Breast epithelium (tissue), 3 donors: ENCODE results near the gene TGIF1.
"Not testable (repeated sequence)": the region's sequence is repeated elsewhere in the genome, so short reads cannot be mapped to it uniquely, and the experiment has no call there.

Source experiments
- POLR2A ChIP-seq: fragments of 450-650 bp; IDR thresholded peaks from one replicate; pipeline ENCODE4 v1.6.1; 2016; ENCODE audit warnings: antibody characterized with exemption, mild to moderate bottlenecking, moderate library complexity
- TF ChIP-seq, protein P1 (sequence below), 3 donors: fragments of 450-650 bp; IDR thresholded peaks; one replicate each; pipeline ENCODE4 v1.5.1; 2016 to 2017; ENCODE audit warnings: antibody characterized with exemption in 3 of 3, mild to moderate bottlenecking in 3 of 3, moderate library complexity in 3 of 3

DNA sequence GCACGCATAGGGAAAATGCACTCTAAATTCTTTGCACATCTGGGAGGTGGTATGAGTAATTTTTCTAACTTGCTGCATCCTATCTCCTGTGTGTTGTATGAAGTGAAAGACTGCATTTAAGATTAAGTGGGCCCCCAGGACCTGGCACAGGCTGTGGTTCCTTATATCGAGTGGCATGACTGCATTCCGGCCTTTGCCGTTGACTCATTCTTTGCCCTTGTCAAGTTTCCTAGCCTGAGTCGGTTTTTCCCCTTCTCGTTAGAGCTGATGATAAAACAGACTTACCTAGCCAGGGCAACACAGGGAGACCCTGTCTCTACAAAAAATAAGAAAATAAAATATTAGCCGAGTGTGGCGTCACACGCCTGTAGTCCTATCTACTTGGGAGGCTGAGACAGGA lies 37.4 kb upstream of the TGIF1 start:
- TF ChIP-seq POLR2A = not testable (repeated sequence)
- TF ChIP-seq, protein P1, sequence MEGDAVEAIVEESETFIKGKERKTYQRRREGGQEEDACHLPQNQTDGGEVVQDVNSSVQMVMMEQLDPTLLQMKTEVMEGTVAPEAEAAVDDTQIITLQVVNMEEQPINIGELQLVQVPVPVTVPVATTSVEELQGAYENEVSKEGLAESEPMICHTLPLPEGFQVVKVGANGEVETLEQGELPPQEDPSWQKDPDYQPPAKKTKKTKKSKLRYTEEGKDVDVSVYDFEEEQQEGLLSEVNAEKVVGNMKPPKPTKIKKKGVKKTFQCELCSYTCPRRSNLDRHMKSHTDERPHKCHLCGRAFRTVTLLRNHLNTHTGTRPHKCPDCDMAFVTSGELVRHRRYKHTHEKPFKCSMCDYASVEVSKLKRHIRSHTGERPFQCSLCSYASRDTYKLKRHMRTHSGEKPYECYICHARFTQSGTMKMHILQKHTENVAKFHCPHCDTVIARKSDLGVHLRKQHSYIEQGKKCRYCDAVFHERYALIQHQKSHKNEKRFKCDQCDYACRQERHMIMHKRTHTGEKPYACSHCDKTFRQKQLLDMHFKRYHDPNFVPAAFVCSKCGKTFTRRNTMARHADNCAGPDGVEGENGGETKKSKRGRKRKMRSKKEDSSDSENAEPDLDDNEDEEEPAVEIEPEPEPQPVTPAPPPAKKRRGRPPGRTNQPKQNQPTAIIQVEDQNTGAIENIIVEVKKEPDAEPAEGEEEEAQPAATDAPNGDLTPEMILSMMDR (IDR thresholded peaks at IDR 0.05) = not testable (repeated sequence)
